Renal cortical epithelial cell (primary cell): ENCODE data around the gene BEST2. TPM values are rescaled to one million over a fixed set of nuclear protein-coding genes. Genes with fewer than 3 reads are reported as not detected.
"Not testable (repeated sequence)": the region's sequence is repeated elsewhere in the genome, so short reads cannot be mapped to it uniquely, and the experiment has no call there.

Source experiments
- DNase-seq: peaks from one replicate; pipeline ENCODE4 v3.0.0-alpha.2; 2011; ENCODE audit warnings: low read depth
- total RNA-seq: library from RNA; depleted of rRNA; stranded (reverse); fragments of >200 nt; gene quantifications from 2 replicates; pipeline ENCODE4 v1.2.3, GENCODE V29; 2014

The BEST2 gene
- total RNA-seq, 1 donor from 2014 or later = not detected

DNA sequence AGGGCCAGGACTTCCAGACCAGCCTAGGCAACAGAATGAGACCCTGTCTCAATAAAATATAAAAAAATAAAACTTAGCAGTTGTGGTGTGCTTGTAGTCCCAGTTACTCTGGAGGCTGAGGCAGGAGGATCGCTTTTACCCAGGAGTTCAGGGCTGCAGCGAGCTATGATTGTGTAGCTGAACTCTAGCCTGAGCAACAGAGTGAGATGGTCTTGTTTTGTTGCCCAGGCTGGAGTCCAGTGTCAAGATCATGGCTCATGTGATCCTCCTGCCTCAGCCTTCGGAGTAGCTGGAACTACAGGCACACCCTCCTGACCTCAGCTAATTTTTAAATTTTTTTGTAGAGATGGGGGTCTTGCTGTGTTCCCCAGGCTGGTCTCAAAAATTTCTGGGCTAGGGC lies 35.4 kb downstream of the BEST2 start:
- DNase-seq = no peak

DNA sequence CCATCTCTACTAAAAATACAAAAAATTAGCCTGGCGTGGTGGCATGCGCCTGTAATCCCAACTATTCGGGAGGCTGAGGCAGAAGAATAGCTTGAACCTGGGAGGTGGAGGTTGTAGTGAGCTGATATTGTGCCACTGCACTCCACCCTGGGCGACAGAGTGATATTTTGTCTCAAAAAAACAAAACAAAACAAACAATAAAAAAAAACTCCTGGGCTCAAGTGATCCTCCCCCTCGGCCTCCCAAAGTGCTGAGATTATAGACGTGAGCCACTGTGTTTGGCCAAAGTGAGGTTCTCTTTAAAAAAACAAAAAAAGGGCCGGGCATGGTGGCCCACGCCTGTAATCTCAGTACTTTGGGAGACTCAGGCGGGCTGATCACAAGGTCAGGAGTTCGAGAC lies 35.9 kb downstream of the BEST2 start:
- no peak for DNase-seq

DNA sequence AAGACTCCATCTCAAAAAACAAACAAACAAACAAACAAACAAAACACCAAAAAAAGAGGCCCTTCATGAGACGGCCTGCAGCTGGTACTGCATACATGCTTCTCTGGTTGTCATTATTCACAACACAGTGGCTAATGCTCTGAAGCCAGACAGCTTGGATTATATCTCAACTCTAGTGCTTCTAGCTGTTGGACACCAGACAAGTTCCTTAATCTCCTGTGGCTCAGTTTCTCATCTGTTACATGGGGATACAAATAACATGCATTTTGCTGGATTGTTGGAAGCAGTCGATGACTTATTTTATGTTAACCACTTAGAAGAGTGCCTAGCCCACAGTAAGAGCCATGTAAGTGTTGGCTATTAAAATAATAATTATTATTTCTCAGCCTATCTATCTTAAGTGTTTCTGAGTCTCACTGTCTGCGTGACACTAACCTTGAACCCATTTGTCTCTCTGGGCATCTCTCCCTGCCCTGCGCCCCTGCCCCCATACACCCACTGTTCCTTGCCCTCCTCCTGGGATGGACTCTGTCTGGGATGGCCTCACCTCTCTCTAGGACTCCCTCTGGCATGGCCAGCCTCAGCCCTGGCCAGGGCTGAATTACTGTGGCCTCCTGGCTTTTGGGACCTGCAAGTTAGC lies 36.6 kb downstream of the BEST2 start:
- DNase-seq = no peak

DNA sequence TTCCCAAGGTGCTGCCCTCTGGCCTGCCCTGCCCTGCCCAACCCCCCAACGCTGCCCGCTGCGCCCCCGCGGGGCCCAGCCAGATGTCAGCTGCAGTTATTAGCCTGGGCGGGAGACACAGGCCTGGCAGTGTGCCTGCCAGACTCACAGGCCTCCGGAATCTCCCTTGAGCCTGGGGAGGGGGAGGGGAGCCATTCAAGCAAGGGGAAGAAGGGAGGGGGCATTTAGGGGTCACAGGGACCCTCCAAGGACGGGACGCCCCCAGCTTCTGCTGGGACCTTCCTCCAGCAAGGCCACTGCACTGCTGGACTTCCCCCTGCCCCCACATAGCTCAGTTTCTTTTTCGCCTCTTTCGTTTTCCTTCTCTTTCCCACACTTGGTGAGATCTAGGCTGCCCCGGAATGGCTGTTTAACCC lies 37.1 kb downstream of the BEST2 start:
- DNase-seq = peak; percentile 66

DNA sequence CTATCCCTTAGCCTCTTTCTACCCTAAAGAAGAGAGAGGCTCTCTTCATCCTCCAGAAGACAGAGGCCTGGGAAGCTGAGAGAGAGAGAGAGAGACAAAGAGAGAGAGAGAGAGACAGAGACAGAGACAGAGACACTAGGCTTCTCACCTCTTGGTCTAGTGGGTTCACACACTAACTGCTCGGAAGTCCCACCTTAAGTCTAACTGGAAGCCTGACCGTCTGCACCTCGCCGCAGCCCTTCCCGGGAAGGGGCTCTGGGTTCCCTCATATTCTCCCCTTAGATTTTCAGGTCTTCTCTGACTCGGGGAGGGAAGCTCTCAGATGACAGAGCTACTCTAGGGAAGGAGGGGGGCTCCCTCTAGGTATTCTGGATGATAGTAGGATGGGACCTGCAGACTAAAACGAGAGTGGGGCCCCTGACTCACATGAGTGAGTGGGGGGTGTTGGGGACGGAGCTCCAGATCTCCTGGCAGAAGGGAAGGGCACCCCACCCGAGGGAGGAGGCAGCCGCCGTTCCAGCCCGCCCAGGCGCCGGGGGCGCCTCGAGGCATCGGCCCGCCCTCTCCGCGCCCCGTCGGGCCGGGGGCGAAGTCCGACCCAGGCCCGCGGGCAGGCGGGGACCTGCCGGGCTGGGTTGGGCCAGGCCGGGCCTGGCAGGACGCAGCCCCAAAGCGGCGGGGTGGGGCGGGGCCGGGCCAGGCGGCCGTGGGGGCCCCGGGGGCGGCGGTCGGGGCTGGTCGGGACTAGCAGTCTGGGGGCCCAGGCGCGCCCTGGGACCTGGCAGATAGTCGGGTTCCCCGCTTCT lies 37.7 kb downstream of the BEST2 start:
- no peak for DNase-seq

DNA sequence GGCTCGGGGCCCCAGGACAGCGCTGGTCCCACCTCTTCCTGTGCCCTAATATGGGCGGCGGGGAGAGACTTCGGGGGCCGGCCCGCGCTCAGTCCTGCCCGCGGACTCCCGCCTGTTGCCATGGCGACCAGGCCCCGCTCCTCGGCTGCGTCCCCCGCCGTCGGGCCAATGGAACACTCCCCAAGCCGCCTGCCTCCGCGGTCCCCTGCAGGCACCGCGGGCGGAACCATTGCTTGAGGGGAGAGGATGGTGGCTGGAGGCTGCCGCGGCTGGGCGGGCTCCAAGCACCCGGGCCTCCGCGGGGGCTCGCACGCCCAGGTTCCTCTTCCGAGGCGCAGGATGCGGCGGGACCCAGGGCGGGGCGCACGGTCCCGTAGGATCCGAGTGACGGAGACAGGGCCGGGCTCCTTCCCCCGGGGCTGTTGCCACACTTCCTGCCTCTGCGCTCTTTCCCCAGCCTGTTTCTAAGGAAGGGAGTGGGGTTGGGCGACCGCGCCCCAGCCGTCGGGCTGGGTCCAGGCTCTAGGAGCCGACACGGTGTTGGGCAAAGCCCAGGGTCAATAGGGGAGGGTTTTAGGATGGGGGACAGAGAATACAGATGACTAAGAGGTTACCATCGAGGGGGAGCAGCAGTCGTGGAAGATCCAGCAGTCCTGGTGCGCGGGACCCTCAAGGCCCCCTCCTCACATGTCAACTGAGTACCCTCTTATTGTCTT lies 38.5 kb downstream of the BEST2 start:
- DNase-seq = peak; percentile 81

DNA sequence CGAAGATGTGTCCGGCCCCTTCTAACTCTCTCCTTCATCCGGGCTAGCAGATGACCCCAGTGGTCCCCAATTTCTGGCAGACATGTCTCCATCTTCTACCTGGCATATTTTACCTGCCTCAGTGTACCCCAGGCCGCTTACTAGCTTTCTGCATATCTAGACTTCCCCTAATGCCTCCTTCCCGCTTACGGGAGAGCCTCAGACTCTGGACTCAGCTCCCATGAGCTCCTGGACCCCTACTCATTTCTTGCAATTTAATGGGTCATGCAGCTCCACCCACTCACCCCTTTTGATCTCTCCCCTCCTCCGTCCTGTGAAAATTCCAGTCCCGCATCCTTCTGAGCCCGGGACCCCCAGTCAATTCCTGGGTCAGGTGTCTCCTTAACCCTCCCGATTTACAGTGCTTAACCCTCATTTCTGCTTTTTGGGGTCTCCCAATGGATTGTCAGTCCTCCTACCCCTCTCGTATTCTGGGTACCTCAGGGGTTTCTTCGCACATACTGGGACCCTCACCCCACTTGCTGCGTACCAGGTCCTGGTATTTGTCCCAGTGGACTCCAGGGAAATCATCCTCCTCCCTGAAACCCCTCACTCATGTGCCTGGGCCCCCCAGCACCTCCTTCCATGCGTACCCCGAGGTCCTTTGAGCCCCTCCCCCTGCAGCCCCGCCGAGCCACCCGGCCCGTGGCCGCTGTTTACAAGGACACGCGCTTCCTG lies 39.2 kb downstream of the BEST2 start:
- no peak for DNase-seq

DNA sequence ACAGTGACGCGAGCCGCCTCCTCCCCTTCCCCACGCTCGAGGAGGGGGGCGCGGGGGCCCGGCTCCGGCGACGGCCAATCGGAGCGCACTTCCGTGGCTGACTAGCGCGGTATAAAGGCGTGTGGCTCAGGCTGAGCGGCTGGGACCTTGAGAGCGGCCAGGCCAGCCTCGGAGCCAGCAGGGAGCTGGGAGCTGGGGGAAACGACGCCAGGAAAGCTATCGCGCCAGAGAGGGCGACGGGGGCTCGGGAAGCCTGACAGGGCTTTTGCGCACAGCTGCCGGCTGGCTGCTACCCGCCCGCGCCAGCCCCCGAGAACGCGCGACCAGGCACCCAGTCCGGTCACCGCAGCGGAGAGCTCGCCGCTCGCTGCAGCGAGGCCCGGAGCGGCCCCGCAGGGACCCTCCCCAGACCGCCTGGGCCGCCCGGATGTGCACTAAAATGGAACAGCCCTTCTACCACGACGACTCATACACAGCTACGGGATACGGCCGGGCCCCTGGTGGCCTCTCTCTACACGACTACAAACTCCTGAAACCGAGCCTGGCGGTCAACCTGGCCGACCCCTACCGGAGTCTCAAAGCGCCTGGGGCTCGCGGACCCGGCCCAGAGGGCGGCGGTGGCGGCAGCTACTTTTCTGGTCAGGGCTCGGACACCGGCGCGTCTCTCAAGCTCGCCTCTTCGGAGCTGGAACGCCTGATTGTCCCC lies 39.9 kb downstream of the BEST2 start, which contains the start of gene JUNB:
Gene JUNB, plus strand, starts transcription at position 142 of the 706 bp plus-strand sequence. Its CDS starts 286 bp downstream, at position 428.
- peak; percentile 88 for DNase-seq

DNA sequence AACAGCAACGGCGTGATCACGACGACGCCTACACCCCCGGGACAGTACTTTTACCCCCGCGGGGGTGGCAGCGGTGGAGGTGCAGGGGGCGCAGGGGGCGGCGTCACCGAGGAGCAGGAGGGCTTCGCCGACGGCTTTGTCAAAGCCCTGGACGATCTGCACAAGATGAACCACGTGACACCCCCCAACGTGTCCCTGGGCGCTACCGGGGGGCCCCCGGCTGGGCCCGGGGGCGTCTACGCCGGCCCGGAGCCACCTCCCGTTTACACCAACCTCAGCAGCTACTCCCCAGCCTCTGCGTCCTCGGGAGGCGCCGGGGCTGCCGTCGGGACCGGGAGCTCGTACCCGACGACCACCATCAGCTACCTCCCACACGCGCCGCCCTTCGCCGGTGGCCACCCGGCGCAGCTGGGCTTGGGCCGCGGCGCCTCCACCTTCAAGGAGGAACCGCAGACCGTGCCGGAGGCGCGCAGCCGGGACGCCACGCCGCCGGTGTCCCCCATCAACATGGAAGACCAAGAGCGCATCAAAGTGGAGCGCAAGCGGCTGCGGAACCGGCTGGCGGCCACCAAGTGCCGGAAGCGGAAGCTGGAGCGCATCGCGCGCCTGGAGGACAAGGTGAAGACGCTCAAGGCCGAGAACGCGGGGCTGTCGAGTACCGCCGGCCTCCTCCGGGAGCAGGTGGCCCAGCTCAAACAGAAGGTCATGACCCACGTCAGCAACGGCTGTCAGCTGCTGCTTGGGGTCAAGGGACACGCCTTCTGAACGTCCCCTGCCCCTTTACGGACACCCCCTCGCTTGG lies 40.7 kb downstream of the BEST2 start:
- DNase-seq = no peak

DNA sequence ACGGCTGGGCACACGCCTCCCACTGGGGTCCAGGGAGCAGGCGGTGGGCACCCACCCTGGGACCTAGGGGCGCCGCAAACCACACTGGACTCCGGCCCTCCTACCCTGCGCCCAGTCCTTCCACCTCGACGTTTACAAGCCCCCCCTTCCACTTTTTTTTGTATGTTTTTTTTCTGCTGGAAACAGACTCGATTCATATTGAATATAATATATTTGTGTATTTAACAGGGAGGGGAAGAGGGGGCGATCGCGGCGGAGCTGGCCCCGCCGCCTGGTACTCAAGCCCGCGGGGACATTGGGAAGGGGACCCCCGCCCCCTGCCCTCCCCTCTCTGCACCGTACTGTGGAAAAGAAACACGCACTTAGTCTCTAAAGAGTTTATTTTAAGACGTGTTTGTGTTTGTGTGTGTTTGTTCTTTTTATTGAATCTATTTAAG lies 41.3 kb downstream of the BEST2 start:
- DNase-seq = no peak

DNA sequence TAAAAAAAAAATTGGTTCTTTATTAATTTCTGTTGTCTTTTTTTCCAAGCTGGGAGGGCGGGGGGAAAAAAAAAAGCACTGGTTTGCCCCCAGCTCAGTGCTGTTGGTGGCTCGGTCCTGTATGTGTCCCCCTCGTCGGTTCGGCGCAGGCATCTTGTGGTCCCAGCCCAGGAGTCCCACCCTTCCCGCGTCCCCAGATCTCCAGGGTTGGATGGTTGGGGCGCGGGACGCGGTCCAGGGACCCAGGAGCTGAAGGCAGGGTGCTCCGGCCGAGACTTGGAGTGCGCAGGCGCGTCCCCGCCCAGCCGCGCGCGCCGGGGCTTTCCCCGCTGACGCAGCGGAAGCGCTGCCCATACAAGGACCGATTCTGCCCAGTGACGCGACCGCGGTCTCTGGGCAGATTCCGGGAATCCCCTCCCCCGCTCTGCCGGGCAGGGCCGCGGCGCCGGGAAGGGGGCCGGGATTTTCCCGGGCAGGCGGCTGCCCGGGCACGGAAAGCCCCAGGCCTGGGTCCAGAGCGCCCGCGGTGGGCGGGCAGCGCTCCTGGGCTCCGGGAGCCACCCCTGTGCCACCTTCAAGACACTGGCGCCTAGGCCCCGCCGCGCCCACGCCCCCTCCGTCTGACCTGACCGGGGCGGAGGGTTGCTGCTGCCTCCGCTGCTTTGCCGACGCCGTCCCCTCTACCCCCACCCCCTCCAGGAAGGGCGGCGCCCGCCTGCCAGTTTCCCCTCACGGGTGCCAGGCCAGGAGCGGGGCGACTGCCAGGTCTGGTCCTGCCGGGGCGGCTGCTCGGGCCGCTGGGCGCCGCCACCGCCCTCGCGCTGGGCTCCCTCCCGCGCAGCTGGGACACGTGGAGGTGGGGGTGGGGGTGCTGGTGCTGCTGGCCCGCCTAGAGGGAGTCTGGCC lies 42.0 kb downstream of the BEST2 start:
- peak; percentile 86 for DNase-seq

DNA sequence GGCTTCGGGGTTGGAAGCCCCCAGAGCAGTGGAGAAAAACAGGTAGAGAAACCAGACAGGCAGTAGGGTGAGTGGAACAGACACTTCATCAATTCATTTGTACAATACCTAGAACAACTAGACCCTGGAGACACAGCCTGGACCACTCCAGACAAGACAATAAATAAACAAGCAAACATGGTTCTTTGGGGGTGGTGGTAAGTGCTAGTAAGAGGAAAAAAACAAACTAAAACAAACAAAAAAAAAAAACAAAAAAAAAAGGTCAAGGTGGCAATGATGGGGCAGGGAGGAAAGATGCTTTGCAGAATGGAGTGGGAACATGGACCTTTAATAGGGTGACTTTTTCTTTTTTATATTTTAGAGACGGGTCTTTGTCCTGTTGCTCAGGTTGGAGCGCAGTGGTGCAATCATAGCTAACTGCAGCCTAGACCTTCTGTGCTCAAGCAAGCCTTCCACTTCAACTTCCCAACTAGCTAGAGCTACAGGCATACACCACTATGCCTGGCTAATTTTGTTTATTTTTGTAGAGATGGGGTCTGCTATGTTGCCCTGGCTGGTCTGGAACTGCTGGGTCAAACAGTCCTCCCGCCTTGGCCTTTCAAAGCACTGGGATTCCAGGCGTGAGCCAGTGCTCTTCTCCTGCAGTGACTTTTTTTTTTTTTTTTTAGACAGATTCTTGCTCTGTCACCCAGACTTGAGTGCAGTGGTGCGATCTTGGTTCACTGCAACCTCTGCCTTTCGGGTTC lies 42.8 kb downstream of the BEST2 start:
- DNase-seq = no peak

DNA sequence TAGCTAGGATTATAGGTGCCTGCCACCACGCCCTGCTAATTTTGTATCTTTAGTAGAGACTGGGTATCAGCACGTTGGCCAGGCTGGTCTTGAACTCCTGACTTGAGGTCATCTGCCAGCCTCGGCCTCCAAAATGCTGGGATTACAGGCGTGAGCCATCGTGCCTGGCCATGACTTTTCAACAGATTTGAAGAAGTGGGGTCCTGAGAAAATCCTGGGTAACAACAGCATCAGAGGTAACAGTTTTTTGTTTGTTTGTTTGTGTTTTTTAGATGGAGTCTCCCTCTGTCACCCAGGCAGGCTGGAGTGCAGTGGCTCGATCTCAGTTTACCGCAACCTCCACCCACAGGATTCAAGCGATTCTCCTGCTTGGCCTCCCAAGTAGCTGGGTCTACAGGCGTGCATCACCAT lies 43.4 kb downstream of the BEST2 start:
- no peak for DNase-seq

DNA sequence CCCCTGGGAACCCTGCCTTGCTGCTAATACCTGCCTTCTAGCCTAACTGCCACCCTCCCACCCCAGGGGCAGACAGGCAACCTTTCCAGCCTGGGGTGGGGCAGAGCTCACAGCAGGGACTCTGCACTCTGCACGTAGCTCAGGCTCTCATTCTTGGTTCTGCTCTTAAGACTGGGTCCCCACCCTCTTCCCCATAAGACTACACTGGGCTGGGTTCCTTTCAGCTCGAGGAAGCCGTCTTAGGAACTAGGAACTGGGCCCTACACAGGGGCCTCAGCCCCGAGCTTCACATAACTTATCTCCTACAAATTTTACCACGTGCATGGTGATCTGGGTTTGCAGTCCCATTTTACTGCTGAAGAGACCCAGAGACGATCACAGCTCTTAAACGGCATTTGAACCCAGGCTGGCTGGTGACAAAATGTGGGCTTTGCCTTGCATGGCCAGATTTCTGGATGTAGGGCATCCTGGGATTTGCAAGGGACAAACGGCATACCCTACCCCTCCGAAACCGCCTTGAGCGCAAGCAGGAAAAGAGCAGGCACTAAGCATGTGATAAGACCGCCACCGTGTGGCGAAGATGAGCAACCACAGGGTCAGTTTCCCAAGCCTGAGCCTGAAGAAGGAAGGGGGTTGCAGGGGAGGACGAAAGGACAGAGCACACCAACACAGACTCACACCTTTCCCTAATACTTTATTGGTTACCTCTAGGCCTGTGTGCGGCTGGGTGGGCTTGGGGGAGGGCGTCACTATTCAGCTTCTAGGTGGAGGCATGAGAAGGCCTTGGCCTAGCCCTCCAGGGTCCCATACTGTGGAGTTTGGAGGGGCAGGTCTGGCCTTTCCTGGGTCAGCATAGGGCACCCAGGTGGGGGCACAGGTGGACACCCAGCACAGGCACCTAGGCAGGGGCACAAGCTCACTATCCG lies 44.8 kb downstream of the BEST2 start:
- DNase-seq = peak; percentile 68

DNA sequence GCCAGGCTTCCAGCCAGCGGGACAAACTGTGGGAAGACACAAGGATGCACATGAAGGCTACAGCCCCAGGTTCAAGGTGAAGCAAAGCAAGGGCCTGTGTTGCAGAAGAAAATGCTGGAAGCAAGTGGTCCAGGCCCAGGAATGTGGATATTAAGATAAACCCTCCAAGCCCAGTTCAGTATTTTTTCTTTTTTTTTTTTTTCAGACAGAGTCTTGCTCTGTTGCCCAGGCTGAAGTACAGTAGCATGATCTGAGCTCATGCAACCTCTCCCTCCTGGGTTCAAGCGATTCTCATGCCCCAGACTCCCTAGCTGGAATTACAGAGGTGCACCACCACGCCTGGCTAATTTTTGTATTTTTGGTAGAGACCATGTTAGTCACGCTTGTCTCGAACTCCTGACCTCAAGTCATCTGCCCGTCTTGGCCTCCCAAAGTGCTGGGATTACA lies 45.6 kb downstream of the BEST2 start:
- DNase-seq = no peak

DNA sequence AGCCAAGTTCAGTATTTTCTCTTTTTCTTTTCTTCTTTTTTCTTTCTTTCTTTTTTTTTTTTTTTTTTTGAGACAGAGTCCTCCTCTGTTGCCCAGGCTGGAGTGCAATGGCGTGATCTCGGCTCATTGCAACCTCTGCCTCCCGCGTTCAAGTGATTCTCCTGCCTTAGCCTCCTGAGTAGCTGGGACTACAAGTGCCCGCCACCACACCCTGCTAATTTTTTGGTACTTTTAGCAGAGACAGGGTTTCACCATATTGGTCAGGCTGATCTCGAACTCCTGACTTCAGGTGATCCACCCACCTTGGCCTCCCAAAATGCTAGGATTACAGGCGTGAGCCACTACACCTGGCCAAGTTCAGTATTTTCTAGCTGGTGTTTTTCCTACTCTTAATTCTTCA lies 46.0 kb downstream of the BEST2 start:
- DNase-seq = not testable (repeated sequence)

DNA sequence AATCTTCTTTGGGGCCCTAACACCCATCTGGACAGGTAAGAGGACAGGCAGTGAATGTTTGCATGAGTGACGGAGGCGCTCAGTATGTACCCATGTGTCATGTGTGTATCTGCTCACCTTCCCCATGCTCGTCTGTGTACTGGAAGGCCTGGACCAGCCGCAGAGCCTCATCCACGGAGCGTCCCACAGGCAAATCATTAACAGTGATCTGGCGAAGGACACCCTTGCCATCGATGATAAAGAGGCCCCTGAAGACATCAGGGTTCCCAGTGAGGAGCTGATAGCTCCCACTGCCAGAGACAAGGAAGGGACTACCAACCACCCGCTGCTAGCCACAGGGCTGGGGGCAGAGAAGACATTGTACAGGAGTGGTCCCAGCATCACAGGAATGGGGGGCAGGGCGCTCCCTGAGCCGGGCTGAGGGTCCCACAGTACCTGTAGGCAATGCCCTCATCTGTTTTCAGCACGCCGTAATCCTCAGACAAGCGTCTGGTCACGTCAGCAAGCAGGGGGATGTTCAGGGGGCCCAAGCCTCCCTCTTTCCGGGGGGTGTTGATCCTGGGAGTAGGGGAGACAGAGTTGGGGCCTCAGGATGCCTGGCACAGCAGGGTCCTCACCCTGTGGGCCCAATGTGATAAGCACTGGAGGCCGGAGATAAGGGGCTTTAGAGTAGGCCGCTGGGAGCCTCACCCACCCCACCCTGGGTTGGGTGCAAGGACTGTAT lies 48.3 kb downstream of the BEST2 start:
- DNase-seq = no peak
